ENCODE measurements around the gene ITPKB. TPM values are rescaled to one million over a fixed set of nuclear protein-coding genes. Genes with fewer than 3 reads are reported as not detected.

The ITPKB gene
- total RNA-seq, 1 experiment from 2014 or later: 4.4 TPM

DNA sequence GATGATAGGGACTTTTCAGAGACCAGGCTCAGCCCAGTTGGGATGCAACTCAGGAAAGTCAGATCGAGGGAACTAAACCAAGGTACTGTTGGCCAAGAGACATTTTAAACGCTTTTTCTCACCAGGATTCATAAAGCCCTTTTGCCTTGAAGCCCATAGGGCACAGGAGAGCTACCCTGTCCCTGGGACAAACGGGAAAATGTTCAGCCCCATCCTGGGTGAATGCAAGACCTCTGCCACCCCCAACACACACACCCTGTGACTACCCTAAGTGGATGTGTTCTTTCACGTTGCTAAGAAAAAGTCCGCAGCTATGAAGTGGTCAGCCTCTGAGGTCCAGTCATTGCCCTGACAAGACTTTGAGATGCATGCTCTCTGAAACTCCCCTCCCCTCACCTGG lies 58.4 kb downstream of the ITPKB start:
- no peaks in the 10 kb centered on the region for H3K27me3 Mint-ChIP-seq (ENCODE audit: insufficient read depth, unreplicated experiment)
- POLR2A ChIA-PET: interaction anchor here (0.9 kb wide), 1 partner anchor 27 kb away, joined by 9 read pairs; no protein-coding TSS in a partner anchor
- DNase-seq: no peak
- H3K36me3 Mint-ChIP-seq (ENCODE audit: insufficient read depth, unreplicated experiment): peaks cover 9% of the 10 kb centered on the region
- H3K9me3 Mint-ChIP-seq (ENCODE audit: unreplicated experiment): no peaks in the 10 kb centered on the region
- Histone ChIP-seq H3K36me3 (ENCODE audit: control insufficient read depth, insufficient read depth, low read length) (no peaks in the 10 kb centered on the region), H3K9me3 (no peaks in the 10 kb centered on the region), H3K4me1 (peaks cover 21% of the 10 kb centered on the region), H3K4me3 (ENCODE audit: low read depth, low read length) (no peak overlapping the region), H3K27me3 (replicated peaks; ENCODE audit: control insufficient read depth, insufficient read depth, low read length) (no peaks in the 10 kb centered on the region)
- CTCF ChIA-PET: interaction anchor here (0.9 kb wide), 1 partner anchor 22 kb away, joined by 4 read pairs; no protein-coding TSS in a partner anchor
- H3K27ac Mint-ChIP-seq (ENCODE audit: unreplicated experiment): peak overlapping the region; percentile 98
- BruUV-seq (replicated peaks): TSS peak; percentile 47
- H3K4me1 Mint-ChIP-seq (ENCODE audit: low read depth, unreplicated experiment): peaks cover 23% of the 10 kb centered on the region
- TF ChIP-seq, protein P1, sequence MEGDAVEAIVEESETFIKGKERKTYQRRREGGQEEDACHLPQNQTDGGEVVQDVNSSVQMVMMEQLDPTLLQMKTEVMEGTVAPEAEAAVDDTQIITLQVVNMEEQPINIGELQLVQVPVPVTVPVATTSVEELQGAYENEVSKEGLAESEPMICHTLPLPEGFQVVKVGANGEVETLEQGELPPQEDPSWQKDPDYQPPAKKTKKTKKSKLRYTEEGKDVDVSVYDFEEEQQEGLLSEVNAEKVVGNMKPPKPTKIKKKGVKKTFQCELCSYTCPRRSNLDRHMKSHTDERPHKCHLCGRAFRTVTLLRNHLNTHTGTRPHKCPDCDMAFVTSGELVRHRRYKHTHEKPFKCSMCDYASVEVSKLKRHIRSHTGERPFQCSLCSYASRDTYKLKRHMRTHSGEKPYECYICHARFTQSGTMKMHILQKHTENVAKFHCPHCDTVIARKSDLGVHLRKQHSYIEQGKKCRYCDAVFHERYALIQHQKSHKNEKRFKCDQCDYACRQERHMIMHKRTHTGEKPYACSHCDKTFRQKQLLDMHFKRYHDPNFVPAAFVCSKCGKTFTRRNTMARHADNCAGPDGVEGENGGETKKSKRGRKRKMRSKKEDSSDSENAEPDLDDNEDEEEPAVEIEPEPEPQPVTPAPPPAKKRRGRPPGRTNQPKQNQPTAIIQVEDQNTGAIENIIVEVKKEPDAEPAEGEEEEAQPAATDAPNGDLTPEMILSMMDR (IDR thresholded peaks at IDR 0.05; ENCODE audit: insufficient read depth in 1 of 2, low read depth in 1 of 2, low read length in 1 of 2, severe bottlenecking in 1 of 2, unreplicated experiment in 1 of 2): no peak
- peak overlapping the region; percentile 75 for H3K4me3 Mint-ChIP-seq (ENCODE audit: unreplicated experiment)
- intact Hi-C loops (cut with micrococcal nuclease; ENCODE audit: unreplicated experiment): loop anchor here (1.0 to 2.0 kb wide), 3 partner anchors 22 to 46 kb away; no protein-coding TSS in a partner anchor

DNA sequence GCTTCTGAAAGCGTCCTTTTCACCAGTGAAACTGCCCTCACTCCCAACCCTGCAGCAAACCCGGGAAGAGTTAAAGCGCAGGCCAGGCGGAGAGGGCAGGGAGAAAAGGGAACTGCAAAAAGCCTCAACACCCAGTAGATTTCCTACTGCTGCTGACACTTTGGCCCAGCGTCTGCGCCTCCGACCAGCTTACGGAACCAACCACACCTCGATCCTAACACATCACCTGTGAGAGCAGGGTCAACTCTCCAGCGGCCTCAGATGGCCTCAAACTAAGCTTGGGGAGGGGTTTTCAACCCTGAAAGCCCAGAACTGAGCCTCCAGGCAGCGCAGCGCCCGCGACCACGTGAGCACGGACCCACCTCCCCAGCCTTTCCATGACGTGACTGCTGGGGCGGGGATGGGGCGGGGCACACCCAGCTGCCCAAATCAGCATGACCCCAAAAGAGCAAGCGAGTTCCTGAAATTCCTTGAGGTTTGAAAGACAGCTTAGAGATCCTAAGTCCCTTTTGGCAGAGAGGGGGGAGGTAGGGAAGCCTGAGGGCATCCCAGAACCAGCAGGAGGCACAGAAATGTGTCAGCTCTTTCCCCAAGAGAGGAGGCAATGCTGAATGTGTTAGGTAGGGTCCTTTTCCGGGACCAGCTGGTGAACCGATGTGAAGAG lies 59.1 kb downstream of the ITPKB start:
- peak overlapping the region; percentile 21 for H3K4me3 ChIP-seq (ENCODE audit: low read depth, low read length)
- intact Hi-C loops (cut with micrococcal nuclease; ENCODE audit: unreplicated experiment): loop anchor here (1.0 to 2.0 kb wide), 3 partner anchors 23 to 45 kb away; no protein-coding TSS in a partner anchor

DNA sequence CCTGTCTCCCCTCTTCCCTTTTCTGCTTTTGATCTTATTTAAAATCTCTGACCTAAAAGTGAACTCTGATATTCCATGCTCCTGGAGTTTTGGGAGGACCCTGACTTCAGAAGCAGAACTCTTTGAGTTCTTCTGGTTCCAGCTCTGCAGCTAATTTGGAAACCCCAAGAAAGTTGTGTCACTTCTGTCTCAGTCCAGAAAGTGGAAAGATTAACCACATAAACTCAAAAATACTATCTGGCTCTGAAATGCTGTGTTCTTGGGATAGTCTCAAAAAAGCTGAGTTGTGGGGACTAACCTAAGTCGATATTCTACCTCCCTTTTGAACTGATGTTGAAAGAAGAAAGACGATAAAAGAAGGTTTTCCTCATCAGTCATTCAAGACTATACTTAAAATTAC lies 59.8 kb downstream of the ITPKB start:
- Mint-ChIP-seq H3K27ac (ENCODE audit: unreplicated experiment) (peak overlapping the region; percentile 98), H3K9me3 (ENCODE audit: unreplicated experiment) (no peaks in the 10 kb centered on the region), H3K4me3 (ENCODE audit: unreplicated experiment) (peak overlapping the region; percentile 75), H3K4me1 (ENCODE audit: low read depth, unreplicated experiment) (peaks cover 26% of the 10 kb centered on the region), H3K27me3 (ENCODE audit: insufficient read depth, unreplicated experiment) (no peaks in the 10 kb centered on the region), H3K36me3 (ENCODE audit: insufficient read depth, unreplicated experiment) (peaks cover 9% of the 10 kb centered on the region)
- intact Hi-C loops (cut with micrococcal nuclease; ENCODE audit: unreplicated experiment): no loop called here
- no peak for DNase-seq
- H3K9me3 ChIP-seq: no peaks in the 10 kb centered on the region
- BruUV-seq (replicated peaks): no TSS peak
- peaks cover 21% of the 10 kb centered on the region for H3K4me1 ChIP-seq
- ChIA-PET POLR2A (interaction anchor here (0.8 to 1.0 kb wide), 3 partner anchors 24 to 136 kb away, joined by 3 to 4 read pairs (median 3); no protein-coding TSS in a partner anchor), CTCF (interaction anchor here (0.7 to 1.1 kb wide), 3 partner anchors 25 to 151 kb away, joined by 3 to 6 read pairs (median 3); no protein-coding TSS in a partner anchor)
- H3K27me3 ChIP-seq (replicated peaks; ENCODE audit: control insufficient read depth, insufficient read depth, low read length): no peaks in the 10 kb centered on the region
- no peak overlapping the region for H3K4me3 ChIP-seq (ENCODE audit: low read depth, low read length)
- TF ChIP-seq, protein P1 (IDR thresholded peaks at IDR 0.05; ENCODE audit: insufficient read depth in 1 of 2, low read depth in 1 of 2, low read length in 1 of 2, severe bottlenecking in 1 of 2, unreplicated experiment in 1 of 2): no peak
- H3K36me3 ChIP-seq (ENCODE audit: control insufficient read depth, insufficient read depth, low read length): no peaks in the 10 kb centered on the region

More for the DNA sequence above, 59.1 kb downstream of the ITPKB start:
- Histone ChIP-seq H3K27me3 (replicated peaks; ENCODE audit: control insufficient read depth, insufficient read depth, low read length) (no peaks in the 10 kb centered on the region), H3K9me3 (no peaks in the 10 kb centered on the region), H3K36me3 (ENCODE audit: control insufficient read depth, insufficient read depth, low read length) (no peaks in the 10 kb centered on the region), H3K4me1 (peaks cover 21% of the 10 kb centered on the region)
- H3K36me3 Mint-ChIP-seq (ENCODE audit: insufficient read depth, unreplicated experiment): peaks cover 9% of the 10 kb centered on the region
- H3K9me3 Mint-ChIP-seq (ENCODE audit: unreplicated experiment): no peaks in the 10 kb centered on the region
- H3K27ac Mint-ChIP-seq (ENCODE audit: unreplicated experiment): peak overlapping the region; percentile 98
- BruUV-seq (replicated peaks): no TSS peak
- peaks cover 20% of the 10 kb centered on the region for H3K4me1 Mint-ChIP-seq (ENCODE audit: low read depth, unreplicated experiment)
- H3K4me3 Mint-ChIP-seq (ENCODE audit: unreplicated experiment): peak overlapping the region; percentile 75
- H3K27me3 Mint-ChIP-seq (ENCODE audit: insufficient read depth, unreplicated experiment): no peaks in the 10 kb centered on the region
- ChIA-PET CTCF (interaction anchor here (0.7 to 1.1 kb wide), 4 partner anchors 23 to 150 kb away, joined by 3 to 6 read pairs (median 4); no protein-coding TSS in a partner anchor), POLR2A (interaction anchor here (0.8 to 1.0 kb wide), 4 partner anchors 23 to 136 kb away, joined by 3 to 9 read pairs (median 4); no protein-coding TSS in a partner anchor)
- peak; percentile 87 to 92 for DNase-seq
- TF ChIP-seq, protein P1 (IDR thresholded peaks at IDR 0.05; ENCODE audit: insufficient read depth in 1 of 2, low read depth in 1 of 2, low read length in 1 of 2, severe bottlenecking in 1 of 2, unreplicated experiment in 1 of 2): no peak
